IPS-18c (cell line): ENCODE data around the gene GPR17.

Source experiments
- H3K4me3 ChIP-seq: 2 replicates; pipeline ENCODE4 v1.7.0; 2013; ENCODE audit warnings: low read depth, mild to moderate bottlenecking, low read length, moderate library complexity; ENCODE audit not compliant: insufficient read depth
- H3K9me3 ChIP-seq: one replicate; pipeline ENCODE4 v1.6.1; 2013; ENCODE audit warnings: mild to moderate bottlenecking, low read length, moderate library complexity; ENCODE audit not compliant: control insufficient read depth, insufficient read depth

The GPR17 gene

DNA sequence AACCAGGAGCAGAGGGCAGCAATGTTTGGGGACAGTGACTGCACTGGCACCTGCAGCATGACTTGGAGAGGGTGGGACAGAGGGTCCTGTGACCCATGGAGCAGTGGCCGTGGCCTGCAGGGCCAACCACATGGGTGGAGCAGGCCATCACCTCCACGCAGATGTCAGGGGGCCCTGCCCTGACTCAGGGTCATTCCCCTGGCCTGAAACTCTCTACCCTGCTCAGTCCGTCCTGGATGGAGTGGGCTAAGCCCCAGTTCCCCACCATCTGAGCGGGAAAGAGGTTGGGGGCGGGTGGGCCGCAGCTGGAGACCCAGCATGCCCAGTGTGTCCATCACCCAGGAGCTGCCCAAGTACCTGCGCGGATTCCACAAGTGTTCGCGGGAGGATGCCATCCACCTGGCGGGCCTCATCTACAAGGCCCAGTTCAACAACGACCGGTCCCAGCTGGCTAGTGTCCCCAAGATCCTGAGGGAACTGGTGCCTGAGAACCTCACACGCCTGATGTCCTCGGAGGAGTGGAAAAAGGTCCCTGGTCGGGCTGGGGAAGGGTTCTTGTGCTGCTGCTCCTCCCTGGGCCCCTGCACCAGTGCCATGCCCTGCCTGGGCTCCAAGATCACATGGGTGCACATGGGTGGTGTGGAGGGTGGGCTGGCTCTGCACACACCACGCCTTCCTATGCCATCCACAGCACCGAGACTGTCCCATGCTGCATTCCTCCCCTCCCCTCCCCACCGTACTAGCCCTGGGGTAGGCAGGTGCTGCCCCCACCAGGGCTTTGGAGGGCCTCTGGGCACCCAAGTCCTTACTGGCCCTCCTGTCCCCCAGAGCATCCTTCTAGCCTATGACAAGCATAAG is 10.3 kb upstream of the GPR17 start:
- H3K9me3 ChIP-seq, result no peaks in the 10 kb centered on the region
- H3K4me3 ChIP-seq, result no peak overlapping the region

DNA sequence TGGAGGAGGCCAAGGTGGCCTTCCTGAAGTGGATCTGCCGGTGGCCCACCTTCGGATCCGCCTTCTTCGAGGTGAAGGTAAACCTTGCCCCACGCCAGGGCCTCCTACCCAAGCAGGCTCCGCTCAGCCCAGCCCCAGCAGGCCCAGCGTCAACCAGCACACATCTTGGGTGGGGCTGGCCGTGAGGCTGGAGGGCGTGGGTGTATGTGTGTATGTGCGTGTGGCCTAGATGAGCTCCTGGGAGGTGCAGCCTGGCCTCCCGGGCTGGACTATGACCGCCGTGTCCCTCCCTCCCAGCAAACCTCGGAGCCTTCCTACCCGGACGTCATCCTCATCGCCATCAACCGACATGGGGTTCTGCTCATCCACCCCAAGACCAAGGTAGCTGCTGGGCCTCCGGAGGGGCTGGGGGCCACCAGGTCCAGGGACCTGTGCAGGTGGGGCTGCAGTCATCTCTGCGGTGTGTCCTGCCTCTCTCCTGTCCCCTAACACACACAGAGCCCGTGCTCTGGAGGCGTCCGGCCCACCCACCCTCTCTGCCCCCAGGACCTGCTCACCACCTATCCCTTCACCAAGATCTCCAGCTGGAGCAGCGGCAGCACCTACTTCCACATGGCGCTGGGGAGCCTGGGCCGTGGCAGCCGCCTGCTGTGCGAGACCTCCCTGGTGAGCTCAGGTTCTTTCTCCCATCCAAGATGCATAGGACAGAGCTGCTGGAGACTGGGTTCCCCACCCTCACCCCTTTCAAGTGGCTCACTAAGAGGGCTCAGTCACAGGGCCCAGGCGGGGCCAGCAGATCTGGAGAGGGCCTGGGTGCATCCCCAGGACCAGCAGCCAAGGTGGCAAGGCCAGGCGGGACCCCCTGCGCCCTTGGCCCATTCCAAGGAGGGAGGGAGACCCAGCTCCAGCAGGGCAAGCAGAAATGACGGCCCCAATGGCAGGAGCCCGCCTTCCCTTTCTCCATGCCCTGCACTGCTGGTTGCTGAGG is 9.4 kb upstream of the GPR17 start:
- Histone ChIP-seq H3K4me3 (no peak overlapping the region), H3K9me3 (no peaks in the 10 kb centered on the region)

DNA sequence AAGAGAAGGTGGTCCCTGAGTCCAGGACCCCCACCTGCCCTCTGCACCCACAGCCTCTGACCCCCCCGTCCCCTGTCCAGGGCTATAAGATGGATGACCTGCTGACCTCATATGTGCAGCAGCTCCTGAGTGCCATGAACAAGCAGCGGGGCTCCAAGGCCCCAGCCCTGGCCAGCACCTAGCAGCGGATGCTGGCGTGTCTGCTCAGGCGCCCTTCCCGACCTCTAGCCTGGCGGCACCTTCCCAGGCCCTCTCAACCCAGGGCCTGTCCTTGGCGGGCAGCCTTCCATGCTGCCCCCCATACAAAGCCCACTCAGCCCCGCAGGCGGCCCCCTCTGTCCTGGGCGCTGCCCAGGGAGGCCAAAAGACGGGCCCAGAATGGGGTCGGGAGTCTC is 8.7 kb upstream of the GPR17 start:
- no peaks in the 10 kb centered on the region for H3K9me3 ChIP-seq
- no peak overlapping the region for H3K4me3 ChIP-seq

DNA sequence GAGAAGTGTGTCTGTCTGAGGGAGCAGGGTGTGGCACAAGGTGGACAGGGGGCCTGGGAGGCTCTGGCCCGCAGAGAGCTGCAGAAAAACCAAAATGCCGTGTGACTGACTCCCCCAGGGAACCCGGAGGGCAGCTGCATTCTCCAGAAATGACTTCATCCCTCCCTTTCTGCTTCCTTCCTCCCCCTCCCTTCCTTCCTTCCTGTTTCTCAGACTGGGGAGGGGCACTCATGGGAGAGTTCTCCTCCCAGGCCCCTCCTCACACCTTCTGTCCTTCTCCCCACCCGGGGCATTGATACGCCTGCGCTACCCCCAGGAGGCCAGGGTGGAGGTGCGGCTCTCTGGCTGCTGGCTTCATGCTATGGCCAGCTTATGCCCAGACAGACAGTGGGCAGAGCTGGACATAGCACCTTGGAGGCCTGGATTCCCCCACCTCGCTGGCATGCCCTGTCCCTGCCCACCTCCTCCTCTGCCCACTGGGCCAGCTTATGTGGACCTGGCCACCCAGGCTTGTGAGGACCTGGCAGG is 8.2 kb upstream of the GPR17 start:
- no peak overlapping the region for H3K4me3 ChIP-seq
- no peaks in the 10 kb centered on the region for H3K9me3 ChIP-seq

DNA sequence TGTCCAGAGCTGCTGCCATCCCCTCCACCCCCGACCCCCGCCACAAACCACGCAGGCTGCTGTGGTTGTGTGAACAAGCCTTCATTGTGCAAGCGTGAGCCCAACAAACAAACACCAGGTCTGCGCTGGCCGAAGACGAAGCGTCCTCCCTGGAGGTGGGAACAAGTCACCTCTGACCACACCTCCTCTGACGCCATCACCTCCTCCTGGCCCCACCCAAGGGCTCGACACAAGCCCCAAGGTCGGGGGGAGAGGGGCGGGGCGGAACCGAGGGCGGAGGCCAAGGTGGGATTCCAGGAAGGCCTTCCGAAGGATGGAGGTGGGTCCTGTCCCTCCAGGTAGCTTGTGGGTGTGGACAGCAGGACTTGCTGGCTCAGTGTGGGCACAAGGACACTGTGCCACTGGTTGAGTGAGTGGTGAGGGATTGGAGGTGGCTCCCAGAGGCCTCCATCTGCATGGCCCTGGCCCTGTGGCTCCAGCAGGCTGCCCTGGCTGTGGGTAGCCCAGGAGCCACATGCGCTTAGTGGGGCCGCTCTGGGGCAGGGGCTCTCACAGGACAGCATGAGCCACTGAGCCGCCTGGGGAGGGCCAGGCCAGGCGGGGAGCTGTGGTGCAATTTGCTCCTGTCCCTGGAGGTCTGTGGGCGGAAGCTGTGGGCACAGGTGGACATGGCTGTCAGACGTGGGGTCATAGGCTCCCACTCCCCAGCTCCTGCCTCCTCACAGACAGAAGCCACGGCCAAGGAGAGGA is 7.4 kb upstream of the GPR17 start:
- Histone ChIP-seq H3K4me3 (no peak overlapping the region), H3K9me3 (no peaks in the 10 kb centered on the region)

DNA sequence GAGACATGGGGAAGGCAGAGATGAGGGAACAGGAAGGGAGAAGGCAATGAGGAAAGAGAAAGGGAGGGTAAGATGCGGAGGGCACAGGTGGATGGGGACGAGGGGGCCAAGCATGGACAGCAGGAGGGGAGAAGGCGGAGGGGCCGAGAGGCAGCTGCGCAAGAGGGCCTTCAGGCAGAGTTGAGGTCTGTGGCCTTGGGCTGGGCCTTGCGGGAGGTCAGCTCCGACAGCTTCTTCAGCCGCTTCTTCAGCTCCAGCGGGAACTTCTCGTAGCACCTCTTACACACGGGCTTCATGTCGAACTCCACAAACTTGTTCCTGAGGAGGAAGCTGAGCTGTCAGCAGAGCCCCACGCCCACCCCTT is 6.9 kb upstream of the GPR17 start:
- Histone ChIP-seq H3K9me3 (no peaks in the 10 kb centered on the region), H3K4me3 (no peak overlapping the region)

DNA sequence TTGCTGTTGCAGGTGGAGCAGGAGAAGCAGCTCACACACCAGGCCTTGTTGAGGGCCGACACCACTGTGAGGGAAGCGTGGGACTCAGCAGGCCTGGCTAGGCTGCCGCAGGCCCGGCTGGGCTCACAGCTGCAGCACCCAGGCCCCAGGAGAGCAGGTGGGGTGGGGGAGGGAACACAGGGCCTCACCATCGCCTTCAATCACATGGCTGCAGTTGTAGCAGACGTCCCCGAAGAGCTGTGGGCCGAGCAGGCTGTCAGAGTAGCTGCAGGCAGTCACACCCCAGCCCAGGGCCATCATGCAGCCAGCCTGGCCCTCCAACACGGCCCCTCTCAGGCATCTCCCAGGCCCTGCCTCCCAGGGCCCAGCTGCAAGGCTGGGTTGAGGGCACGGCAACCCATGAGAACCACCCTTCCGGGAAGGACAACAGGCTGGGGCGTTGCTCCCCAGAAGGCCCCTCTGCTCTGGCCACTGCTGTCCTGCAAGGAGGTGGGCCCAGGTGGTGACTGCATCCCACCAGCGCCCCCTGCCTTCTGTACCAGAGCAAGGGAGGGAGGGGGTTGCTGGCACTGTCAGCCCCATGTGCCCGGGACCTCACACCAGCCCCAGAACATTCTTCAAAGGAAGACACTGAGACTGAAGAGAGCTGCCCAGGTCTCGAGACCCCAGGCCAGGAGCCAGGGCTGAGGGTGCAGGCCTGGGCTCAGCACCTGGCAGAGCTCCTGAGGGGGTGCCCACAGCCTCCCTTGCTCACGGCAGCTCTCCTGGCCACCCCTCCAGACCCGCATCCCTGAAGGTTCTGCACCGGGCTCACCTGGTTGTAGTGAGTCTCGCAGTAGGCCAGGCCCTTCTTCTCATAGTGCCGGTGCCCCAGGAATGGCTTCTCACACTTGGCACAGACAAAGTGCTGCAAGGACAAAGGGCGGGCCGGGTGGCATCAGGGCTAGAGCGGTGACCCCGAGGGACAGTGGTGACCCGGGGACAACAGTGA is 5.6 kb upstream of the GPR17 start:
- H3K4me3 ChIP-seq, result no peak overlapping the region
- H3K9me3 ChIP-seq, result no peaks in the 10 kb centered on the region

DNA sequence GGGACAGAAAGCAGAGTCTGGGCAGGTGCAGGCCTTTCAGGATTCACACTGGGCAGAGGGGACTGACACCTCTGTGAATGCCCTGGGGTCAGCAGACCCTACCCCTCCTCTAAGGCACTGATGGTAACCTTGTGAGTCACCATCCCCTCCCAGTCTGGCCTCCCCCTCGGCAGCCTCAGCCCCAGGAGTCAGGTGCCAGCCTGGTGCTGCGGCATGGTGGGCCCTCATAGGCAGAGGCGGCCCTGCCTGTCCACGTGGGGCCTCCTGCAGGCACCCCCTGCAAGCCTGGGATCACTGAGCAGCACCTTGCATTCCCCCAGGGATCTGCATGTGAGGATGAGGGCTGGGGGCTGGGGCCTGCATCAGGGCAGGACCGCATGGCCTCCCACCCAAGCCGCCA is 4.8 kb upstream of the GPR17 start:
- Histone ChIP-seq H3K4me3 (no peak overlapping the region), H3K9me3 (no peaks in the 10 kb centered on the region)

DNA sequence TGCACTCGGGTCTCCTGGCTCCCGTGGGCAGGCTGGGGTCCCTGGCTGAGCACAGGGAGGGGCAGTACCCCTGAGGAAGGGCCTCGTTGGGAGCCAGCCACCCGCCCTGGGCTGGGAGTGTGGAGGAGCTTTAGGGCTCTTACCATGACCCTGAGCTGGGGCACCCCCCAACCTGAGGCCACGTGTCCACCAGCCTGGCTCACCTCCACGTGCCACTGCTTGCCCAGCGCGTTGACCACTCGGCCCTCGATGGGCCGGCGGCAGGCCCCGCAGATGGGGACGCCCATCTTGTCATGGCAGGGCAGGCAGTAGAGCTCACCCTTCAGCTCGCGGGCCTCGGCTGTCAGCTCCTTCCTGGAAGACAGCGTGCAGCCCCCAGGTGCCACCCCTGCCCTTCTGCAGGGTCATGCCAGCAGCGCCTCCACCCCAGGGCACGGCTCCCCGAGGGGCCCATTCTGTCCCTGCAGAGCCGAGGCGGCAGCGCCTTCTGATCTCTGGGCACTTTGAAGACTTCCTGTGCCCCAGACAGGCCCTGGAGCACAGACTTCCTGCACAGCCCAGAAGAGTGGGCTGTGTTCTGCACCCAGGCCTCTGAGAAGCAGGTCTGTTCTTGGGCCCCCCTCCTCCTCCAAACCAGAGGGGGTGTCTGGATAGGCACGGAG is 4.0 kb upstream of the GPR17 start:
- Histone ChIP-seq H3K4me3 (no peak overlapping the region), H3K9me3 (no peaks in the 10 kb centered on the region)

DNA sequence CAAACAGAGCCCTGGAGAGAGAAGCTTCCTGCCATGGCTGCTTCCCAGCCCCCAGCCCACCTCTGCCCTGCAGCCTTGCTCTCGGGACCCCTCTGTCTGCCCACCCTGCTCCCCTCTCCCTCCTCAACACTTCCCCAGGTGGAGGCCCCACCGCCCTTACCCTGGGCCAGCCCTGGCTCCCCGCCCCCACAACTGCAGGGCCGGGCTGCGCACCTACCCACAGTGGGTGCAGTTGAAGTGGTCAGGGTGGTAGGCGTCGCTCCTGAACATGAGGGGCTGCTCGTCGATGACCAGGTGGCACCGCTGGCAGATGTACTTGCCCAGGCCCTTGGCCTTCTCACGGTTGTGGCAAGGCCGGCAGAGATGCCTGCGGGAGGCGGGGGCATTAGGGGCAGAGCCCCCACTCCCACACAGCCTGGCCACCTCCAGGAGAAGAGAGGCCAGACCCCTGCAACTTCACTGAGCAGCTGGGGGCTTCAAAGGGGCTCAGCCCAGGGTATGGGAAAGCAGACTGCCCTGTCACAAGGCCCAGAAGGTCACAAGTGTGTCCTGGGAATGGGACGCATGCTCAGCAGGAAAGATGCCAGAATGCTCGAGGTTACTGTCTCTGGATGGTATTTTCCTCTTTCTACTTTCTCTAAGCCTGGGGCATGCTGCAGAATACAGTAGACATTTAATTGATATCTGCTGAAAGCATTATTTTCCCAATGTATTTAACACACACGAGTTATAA is 3.1 kb upstream of the GPR17 start:
- Histone ChIP-seq H3K9me3 (no peaks in the 10 kb centered on the region), H3K4me3 (no peak overlapping the region)

DNA sequence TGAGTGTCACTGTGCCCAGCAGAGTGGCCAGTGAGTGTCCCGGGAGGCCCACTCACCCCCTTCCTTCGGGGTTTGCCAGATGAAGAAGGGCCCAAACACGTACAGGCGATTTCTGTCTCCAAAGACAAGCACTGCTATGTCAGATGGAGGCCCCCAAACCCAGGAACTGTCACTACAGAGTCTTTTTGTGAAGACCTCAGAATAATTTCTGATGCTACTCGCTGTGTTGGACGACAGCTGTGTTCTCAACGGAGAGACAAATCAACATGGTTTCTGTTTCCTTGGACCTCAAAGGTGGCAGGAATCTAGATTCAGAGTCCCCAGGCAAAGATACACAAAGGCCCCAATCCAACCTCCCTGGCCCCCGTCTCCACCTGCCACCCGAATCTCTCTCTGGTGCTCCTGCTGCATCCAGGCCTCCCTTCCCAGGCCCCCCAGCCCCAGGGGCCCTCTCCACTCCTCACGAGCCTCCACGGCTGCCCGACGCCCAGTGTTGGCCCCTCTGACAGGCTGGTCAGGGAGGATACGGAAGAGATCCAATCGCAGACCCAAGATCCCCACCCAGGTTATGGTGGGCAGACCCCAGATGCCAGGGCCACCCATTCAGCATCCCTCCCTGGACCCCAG is 2.4 kb upstream of the GPR17 start:
- Histone ChIP-seq H3K4me3 (no peak overlapping the region), H3K9me3 (no peaks in the 10 kb centered on the region)

DNA sequence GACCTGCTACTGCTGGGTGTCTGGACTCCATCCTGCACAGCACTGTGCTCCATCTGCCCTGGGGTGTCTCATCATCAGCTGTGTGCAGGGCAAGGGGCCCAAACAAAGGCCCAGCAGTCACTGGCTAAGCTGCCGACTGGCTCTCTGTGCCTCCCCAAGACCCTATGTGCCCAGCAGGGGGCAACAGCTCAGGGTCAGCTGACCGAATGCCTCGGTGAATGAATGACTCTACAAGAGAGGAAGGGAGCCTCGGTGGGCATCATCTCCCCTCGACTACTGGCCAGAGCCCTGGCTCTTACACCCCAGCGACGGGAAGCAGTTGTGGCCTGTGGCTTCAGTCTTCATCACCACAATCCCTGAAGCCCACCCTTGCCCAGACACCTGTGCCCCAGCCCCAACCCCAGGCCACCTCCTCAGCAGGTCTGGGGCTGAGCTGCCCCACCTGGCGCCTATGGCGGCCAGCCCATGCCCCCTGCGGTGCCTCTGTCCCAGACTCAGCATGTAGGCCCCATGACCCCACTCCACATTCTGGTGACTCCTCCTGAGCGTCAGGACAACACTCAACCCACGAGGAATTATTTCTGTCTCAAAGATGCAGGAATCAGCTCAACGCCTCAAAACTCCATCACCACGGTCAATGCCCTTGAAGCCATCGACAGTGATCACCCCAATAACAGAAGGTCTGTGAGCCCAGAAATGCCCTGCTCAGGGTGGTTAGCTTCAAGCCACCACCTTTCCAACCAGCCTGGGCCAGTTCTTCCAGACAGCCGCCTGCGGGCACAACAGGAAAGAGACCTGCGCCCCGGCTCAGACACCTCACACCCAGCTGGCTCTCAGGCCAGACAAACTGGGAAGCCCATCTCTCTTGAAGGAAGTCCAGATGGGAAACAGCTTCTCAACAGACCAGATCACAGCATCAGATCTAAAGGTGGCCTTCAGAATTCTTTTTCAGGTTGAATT is 1.6 kb upstream of the GPR17 start:
- Histone ChIP-seq H3K9me3 (no peaks in the 10 kb centered on the region), H3K4me3 (no peak overlapping the region)

DNA sequence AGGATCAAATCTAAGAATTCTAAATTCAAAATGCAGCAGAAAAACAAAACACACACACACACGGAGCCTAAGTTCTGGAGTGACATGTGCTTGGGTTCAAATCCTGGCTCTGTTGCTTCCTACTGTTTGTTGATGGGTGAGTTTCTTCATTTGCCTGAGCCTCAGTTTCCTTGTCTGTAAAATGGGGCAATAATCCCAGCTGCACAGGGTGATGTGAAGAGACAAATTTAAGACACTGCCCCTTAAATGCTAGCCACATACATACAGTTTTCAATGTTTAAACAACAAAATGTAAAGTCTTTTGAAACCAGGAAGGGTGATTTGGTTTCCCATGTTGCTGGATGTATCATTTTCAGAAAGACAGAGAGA is 943 bp upstream of the GPR17 start:
- Histone ChIP-seq H3K9me3 (no peaks in the 10 kb centered on the region), H3K4me3 (no peak overlapping the region)
